HG03066 (cell line): ENCODE measurements around the gene CPPED1.

Source experiments
- ATAC-seq: cut with Tn5 transposase; IDR thresholded peaks from one replicate; pipeline ENCODE4 v1.9.1; 2021; ENCODE audit warnings: low read depth; ENCODE audit not compliant: unreplicated experiment

Gene CPPED1

DNA sequence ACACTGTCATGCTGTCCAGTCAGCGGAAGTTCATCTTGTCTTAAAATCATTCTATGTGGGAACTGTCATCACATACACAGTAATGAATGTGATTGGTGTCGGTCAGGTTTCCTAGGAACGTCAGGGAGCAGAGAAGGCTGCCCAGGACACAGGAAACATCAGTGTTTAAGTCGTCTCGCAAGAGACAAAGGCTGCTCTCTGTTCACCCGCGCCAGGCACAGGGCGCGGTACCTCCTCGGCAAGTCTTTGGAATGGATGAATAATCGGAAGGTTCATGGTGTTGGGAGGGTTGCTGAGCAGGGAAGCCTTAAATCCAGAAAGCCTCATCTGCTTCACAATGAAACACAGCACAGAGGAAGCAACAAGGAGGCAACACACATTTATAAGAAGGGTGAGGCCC lies 148.2 kb downstream of the CPPED1 start:
- ATAC-seq: no peak

DNA sequence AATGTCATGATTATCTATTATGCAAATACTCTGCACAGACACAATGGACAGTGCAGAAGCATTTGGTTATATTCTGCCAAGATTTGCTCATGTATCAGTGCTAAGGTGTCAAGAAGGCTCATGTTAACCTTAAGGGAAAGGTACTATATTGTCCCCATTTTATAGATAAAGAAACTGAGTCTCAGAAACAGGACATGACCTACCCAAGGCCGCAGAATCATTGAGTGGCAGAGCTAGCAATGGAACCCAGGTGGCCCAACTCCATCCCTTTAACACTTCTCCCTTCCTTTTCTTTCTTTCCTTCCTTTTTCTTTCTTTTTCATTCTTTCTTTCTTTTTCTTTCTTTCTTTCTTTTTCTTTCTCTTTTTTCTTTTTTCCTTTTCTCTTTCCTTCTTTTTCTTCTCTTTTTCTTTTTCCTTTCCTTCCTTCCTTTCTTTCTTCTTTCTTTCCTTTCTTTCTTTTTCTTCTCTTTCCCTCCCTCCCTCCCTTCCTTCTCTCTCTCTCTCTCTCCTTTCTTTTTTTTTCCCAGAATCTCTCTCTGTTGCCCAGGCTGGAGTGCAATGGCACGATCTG lies 149.8 kb downstream of the CPPED1 start:
- no peak for ATAC-seq

DNA sequence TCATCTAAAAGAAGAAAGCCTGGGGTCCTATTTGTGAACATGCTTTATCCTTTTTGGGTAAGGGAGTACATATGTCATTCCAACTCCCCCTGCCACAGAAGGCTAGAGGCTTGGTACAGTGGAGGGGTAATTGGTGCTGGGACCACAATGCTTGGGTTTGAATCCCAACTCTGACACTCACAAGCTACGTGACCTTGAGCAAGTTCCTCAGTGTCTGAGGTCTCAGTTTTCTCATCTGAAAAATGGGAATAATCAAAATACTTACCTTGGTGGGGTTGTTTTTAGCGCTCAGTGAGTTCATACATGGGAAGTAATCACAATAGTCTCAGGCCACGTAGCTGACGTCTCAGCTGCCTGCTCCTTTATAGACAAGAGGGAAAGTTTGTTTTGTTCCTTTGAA lies 150.8 kb downstream of the CPPED1 start:
- no peak for ATAC-seq

DNA sequence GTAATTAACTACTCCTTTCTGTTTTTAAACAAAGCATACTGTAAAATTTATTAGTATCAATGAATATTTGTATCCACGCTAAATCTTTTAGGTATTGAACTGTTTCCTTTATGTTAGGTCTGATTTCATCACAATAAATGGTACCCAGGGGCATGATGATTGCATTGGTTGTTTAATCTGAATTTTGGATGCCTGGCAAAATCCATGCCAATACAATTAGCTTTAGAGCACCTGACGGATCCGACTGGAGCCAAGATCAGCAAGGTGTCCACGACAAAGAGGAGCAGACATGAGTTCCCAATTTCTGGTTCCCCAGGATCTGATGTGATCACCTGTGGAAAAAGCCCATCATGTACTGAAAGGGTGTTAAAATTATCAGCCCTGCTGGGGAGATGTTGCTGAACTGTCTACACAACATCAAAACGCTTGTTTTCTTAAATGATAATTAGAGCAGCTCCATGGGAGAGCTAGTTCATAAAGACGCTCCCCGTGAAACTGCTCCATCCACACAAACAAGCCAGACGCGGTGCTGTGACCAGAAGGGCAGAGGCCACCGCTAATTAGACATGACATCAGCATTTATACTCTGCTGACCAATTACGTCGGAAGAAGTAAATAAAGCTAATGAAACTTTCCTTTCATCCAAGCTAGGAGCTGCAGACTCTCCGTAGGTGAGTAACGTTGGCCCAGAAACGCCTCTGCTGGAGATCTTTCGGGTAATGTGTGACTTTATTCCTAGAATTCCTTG lies 151.7 kb downstream of the CPPED1 start:
- ATAC-seq: no peak

DNA sequence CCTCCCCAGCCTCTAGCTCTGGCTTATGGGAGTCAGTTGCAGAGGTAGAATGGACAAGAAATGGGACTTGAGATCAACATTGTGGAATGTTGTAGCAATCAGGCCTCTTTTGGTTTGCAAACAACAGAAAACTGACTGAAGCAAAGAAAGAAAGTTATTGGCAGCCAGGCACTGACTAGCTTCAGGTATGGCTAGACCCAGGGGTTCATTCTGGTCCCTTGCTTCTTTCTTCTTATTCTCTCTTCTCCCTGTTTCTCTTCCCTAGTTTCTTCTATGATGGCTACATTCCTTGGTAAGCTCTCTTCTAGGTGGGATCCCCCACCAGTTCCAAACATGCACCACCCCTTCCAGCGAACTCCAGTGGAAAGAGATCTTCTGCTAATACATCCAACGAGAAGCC lies 154.3 kb downstream of the CPPED1 start:
- no peak for ATAC-seq

DNA sequence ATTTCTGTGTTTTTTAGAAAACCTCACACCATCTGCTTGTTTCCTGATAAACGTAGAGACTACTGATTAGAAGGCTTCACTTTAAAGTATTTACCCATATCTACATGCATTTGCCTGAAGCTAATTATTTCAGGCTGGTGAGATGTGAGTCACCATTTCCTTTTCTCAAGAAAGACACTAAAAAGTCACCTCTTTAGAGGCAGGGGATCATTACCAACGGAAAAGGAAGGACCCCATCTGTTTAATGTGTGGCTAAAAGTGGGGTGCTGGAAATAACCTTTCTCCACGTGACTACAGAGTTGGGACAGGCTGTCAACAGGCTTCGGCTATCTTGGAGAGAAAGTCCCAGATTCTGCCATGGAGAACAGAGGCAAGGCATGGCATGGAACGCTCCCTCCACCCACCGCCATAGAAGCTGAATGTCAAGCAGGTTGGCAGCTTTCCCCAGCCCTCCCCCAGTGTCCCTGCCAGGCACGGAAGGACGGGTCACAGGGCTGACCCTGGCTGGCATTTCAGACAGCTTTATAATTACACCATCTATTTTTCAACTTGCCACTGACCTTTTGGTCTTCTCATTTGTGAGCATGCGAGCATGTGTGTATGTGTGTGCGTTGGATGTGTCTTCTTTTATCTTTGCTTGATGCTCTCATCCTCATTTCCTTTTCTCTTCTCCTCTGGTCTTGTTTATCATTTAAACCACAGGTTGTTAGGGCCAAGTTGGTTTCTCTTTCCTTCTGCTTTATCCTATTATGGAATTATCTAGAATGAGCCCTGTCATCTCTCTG lies 157.0 kb downstream of the CPPED1 start:
- ATAC-seq: no peak

DNA sequence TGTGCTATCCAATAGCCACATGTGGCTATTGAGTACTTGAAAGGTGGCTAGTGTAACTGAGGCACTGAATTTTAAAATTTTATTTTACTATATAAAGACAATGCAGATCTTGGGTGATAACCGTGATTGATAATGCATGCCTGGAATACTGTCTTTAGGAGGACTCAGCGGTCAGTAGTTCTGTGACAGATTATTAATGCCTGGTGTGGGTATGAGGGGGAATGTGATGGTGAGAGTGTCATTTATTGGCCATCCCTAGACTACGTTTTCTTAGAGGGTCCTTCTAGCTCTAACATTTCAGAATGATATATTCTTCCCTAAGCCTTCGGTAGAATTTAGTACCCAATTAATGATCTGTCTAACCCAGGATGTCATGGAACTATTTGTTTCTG lies 157.6 kb downstream of the CPPED1 start:
- no peak for ATAC-seq

DNA sequence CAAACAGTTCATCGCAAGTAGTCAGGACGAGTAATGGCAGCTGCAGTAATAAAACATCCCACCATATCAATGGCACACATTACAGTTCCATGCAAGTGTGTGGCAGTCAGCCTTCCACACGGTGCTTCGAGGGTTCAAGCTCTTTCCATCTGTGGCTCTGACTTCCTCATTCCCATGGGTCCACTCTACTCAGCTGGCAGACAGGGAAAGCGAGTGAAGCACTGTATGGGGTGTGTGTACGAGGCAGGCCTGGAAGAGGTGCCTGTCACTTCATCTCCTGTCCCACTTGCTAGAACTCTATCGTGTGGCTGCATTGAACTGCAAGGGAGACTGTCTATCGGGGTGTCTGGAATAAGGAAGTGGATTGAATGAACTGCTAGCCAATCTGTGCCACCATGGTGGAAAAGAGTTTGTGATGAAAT lies 160.6 kb downstream of the CPPED1 start:
- ATAC-seq: no peak

DNA sequence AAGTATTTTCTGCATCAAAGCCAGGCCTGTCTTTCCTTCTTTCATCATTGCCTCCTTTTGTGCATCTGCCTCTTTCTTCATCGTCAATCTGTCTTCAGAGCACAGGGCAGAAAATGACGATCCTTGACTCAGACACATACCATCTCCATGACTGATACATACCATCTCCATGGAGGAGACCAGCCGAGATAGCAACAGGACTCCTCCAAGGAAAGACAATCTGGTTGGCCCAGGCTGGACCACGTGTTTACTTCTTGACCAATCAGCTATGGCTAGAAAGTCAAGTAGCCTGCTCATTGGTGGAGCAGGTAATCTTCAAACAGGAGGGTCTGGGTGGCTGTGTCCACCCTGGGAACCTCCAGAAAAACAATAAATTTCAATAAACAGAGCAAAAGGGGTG lies 164.6 kb downstream of the CPPED1 start:
- no peak for ATAC-seq

DNA sequence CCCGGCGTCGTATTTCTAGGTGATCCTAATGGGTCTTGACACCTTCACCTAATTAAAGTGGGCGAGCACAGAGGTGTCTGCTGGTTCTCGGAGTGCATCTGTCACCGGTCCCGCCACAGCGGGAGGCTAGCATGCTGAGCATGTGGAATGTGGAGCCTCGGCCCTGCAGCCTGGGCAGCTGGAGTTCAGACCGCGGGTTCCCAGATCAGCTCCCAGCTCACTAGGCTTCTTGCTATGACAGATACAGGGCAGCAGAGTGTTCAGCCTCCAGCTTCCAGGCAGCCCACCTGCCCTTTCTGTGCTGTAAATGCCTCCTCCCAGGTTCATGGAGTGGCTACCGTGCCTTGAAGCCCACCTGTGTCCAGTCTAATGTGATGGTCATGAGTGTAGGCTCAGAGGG lies 166.7 kb downstream of the CPPED1 start:
- no peak for ATAC-seq

DNA sequence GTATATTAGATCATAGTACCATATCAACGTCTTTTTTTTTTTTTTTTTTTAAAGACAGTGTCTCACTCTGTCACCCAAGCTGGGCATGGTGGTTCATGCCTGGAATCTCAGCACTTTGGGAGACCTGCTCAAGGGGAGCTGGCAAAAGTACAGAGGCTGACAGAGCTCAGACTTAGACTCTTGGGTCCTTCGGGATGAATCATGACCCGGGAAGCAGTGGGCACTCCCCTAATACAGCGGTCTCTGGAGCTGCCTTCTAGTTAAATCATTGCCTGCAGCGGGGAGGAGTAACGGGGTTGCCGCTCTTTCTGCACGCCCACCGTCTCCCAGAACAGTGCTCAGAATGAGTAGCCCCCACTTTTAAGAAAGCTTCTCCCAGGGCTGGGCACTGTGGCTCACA lies 174.4 kb downstream of the CPPED1 start:
- ATAC-seq: no peak

DNA sequence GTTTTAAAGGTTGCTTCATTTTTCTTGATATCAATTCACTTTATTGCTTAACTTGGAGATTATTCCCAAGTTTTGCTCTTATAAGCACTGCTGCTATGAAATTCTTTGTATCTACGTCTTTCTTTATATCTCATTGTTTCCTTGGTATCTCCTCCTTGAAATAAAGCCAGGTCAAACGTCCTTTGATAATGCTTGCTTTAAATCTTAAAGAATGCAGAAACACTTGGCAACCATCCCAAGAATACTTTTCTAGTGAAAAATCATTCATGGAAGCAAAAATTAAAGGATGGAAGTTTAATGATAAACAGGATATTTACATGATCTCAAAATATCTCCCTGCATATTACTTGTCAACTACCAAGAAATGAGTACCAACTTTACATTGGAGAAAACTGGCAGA lies 175.2 kb downstream of the CPPED1 start:
- ATAC-seq: no peak

DNA sequence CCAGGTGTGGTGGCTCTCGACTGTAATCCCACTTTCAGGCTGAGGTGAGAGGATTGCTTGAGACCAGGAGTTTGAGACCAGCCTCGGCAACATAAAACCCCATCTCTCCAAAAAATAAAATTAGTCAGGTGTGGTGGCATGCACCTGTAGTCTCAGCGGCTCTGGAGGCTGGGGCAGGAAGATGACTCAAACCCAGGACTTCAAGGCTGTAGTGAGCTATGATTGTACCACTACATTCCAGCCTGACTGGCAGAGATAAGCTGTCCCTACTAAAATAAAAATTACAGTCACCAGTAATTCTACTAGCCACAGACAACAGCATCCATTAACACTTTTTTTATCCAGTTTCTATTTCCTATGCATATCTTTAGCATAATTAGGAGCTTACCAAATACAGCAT lies 176.3 kb downstream of the CPPED1 start:
- ATAC-seq: no peak

DNA sequence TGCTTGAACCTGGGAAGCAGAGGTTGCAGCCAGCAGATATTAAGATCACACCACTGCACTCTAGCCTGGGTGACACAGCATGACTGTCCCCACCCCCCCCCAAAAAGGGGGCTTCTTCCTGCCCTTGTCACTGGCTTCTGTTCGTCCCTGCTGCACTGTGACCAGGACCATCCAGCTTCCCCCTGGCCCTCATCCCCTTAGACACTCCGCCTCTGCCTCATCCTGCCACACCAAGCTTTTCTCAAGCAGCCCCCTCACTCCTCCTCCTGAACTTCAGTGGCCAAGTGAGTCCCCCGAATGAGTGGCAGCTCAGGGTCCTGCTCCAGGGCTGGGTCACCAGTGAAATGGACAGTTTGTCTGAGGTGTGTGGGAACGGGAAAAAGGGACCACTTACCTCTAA lies 177.3 kb downstream of the CPPED1 start:
- no peak for ATAC-seq

DNA sequence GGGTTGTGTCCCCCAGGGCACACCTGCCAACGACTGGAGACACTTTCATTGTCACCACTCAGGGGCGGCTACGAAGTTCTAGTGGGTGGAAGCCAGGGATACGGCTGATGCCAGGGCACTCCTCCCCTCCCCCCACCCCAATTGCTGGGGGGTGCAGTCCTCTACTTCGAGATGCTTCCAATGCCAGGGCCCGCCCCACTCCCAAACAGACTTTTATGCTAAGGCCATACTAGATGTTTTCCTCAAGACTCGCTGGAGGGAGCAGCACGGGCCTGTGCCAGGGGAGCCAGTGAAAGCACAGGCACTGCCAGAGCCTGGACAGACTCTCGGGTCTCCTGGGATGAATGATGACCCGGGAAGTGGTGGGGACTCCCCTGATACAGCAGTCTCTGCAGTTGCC lies 178.0 kb downstream of the CPPED1 start:
- ATAC-seq: no peak

DNA sequence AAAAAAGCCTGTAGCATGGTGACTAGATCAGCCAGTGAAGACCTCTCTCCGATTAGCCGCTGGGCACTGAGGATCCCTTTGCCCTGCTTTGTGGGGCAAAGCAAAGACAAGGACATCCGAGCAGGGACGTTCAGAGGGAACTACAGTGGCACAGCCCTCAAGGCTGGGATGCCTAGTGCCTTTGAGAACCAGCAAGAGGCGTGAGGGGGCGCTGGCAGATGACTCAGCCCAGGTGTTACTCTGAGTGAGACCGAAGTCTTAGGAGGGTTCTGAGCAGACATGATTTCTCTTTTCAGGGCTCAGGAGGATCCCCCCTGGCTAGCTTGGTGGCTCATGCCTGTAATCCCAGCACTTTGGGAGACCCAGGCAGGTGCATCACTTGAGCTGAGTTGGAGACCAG lies 178.6 kb downstream of the CPPED1 start:
- no peak for ATAC-seq

DNA sequence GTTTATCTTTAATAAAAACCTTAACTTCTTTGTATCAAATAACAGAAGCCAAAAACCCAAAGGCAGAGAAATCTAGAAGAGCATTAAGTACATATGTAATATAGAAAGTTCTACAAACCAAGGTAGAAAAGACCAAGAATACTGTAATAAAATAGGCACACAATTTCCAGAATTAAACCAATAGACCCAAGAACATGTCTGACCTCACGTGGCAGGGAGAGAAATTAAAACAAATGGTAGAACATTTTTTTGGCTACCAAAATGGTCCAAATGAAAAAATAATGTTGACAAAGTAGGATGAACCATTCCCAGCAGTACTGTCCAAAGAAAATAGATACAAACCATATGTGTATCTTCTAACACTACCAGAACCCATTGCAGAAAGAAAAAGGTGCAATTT lies 183.5 kb downstream of the CPPED1 start:
- no peak for ATAC-seq

DNA sequence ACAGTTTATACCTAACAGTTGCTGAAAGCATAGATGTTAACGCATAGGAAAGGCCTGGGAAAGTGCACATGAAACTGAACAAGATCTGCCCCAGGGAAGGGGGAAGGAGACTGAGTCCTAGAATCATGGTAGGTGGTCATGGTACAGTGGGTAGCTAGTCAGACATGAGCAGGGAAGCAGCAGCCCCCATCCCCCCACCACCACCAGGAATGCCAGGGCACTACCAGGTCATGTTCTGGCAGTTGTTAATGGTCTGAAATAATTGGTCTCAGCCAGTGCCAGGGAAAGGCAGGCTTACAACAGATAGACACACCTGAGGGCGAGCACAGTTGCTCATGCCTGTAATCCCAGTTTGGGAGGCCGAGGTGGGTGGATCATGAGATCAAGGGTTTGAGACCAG lies 185.2 kb downstream of the CPPED1 start:
- ATAC-seq: no peak

DNA sequence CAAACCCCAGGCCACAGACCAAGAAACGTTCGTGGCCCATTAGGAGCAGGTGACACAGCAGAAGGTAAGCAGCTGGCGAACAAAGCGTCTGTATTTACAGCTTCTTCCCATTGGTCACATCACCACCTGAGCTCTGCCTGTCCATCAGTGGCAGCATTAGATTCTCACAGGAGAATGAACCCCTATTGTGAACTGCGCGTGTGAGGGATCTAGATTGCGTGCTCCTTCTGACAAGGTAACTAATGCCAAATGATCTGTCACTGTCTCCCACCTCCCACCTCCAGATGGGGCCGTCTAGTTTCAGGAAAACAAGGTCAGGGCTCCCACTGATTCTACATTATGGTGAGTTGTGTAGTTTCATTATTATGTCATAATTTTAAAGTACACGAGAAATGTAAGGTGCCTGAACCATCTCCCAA lies 186.3 kb downstream of the CPPED1 start:
- ATAC-seq: no peak

DNA sequence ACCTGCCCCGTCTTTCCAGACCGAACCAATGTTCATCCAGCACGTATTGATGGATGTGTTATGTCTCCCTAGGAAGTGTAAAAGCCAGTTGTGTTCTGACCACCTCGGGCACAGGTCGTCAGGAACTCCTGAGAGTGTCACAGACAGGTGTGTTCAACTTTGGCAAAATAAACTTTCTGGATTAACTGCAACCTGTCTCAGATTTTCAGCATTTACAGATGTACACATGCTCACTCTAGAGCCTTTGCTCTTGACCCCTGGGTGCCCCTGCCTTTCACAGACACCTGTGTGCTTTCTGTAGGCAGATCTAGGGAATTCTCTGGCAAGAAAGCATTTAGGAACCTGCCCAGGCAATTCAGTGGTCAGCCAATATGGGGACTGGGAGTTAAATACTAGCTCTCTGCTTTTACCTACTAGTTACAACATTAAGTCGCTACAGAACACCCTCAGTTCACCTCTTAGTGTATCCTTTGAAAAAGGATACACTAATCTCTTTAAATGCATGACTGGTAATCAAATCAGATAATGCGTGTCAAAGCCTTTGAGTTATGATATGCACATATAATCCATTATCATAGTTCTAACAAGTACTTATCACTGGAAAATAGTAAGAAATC lies 188.9 kb downstream of the CPPED1 start:
- ATAC-seq: no peak

DNA sequence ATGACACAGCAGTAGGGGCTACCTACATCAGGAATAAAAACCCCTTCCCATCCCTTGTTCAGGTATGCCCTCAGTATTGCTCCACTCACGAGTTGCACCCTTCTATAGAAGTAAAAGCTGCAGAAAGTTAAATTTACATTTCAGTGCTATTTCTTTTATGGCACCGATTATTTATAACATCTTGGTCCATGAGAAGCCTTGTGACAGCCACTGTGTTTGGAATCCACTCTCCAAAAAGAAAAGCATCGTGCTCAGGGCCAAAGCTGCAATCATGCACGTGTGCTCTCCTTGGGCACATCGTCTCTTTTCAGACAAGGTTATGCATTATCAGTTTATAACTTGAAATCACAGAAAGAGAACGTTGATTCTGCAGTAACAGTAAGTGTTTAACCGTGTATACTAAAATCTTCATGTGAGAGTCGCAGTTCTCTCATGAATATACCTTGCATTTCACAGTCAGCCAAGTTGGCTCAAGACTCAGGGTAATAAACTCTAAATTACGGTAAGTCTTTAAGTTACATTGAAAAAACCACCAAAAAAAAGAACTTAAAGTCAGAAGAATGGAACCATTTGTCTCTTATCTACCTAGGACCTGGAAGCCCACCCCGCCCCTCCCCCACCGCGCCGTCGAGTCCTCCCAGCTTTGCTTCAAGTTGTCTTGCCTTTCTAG lies 189.6 kb downstream of the CPPED1 start:
- no peak for ATAC-seq
